HG02840 (cell line): ENCODE measurements around the gene UBE2F.
"Not testable (repeated sequence)": the region's sequence is repeated elsewhere in the genome, so short reads cannot be mapped to it uniquely, and the experiment has no call there.

Experiments used
- ATAC-seq: cut with Tn5 transposase; IDR thresholded peaks from one replicate; pipeline ENCODE4 v1.9.1; 2021; ENCODE audit warnings: mild to moderate bottlenecking, moderate library complexity, moderate number of reproducible peaks; ENCODE audit not compliant: unreplicated experiment, low FRiP score

UBE2F gene

GRCh38 chr2:237943395-237944094 is 23.3 kb upstream of the UBE2F start:
- no peak for ATAC-seq

DNA sequence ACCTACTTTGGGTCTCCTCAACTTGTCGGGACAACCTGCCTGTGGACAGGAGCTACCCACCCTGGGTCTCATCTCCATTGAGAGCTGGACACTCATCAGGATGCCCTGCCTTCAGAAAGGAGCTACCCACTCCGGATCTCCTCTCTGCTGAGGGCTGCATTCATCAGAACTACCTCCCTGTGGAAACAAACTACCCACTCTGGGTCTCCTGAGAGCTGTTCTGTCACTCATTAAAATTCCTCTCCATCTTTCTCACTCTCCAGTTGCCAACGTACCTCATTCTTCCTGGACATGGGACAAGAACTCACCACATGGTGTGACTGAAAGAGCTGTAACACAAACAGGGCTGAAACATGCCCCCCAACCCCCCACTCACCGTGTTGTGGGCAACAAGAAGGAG is 22.5 kb upstream of the UBE2F start:
- ATAC-seq, result no peak

DNA sequence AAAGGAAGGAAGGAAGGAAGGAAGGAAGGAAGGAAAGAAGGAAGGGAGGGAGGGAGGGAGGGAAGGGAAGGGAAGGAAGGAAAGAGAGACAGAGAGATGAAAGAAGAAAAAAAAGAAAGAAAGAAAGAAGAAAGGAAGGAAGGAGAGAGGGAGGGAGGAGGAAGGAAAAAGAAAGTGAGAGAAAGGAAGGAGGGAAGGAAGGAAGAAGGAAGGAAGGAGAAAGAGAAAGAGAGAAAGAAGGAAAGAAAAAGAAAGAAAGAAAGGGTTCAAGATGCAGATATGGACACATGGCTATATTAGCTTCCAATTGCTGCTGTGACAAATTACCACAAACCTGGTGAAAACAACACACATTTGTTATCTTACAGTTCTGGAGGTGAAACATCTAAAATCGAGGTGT is 20.4 kb upstream of the UBE2F start:
- no peak for ATAC-seq

DNA sequence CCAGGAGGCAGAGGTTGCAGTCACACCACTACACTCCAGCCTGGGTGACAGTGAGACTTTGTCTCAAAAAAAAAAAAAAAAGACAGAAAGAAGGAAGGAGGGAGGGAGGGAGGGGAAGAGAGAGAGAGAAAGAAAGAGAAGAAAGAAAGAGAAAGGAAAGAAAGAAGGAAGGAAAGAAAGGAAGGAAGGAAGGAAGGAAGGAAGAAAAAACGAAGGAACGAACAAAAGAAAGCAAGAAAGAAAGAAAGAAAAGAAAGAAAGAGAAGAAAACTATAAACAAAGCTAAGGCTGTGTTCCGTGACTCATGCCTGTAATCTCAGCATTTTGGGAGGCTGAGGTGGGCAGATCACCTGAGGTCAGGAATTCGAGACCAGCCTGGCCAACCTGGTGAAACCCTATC is 15.5 kb upstream of the UBE2F start:
- not testable (repeated sequence) for ATAC-seq

DNA sequence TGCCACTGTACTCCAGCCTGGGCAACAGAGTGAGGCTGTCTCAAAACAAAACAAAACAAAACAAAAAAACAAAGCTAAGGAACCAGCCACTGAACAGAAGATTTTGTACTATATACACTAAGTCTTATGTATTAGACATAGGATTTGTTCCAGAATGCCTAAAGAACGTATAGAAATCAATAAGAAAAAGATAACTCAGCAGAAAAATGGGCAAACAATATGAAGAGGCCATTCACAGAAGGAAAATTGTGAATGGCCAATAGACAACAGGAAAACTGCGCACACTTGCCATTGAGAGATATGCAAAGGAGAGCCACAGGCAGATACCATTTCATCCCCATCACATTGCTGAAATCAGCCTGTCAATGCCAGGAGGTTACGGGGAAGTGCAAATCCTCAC is 14.9 kb upstream of the UBE2F start:
- no peak for ATAC-seq

DNA sequence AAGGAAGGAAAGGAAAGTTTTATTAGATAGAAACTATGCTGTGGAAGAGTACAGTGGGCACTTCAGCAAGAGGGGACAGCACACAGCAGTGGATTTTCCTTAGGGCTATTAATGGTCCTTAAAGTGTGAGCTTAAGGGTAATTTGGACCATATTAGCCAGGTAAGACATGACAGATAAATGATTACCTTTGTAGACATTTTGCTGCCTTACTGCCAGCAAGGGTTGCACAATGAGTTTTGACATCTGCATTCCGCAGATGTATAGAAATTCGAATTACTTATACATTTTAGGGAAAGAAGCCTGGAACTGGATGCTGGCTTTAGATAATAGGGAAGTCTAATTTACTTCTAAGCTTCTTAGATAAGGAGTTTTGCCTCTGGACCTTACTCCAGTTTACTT is 14.0 kb upstream of the UBE2F start:
- ATAC-seq, result no peak

DNA sequence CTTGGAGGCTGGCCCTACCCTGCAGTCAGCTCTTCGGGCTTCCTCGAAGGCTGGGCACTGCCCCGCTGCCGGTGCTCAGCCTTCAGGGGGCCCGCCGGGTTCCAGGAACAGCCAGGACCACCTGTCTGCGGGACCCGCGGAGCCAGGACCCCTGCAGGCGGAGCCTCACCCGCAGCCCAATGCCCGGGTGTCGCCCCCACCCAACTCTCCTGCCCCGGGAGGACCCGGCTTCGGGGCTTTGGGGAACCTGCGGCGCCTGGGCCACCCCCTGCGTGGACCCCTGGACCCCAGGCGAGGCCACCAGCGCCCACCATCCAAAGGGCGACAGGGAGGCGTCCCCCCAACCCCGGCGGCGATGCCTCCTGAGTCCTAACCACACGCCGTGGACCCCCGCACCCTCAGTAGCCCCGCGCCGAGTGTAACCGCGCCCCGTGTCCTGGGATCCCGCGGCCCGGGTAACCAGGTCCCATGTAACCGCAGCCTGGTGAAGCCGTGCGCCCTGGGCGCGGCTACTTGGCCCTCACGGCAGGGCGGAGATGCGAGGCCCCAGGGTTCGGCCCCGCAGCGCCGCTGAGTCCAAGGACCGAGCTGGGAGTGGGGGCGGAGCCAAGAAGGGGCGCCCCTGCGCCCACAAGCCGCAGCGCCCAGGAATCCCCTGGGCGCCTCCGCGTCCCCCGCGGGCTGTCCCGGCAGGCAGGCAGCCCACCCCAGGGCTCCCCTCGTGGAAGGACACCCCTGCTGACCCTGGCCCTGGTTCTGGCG is 11.0 kb upstream of the UBE2F start:
- ATAC-seq, result no peak

- ATAC-seq, result no peak
Observed at GRCh38 chr2:237956402-237956736, 10.4 kb upstream of the UBE2F start.

DNA sequence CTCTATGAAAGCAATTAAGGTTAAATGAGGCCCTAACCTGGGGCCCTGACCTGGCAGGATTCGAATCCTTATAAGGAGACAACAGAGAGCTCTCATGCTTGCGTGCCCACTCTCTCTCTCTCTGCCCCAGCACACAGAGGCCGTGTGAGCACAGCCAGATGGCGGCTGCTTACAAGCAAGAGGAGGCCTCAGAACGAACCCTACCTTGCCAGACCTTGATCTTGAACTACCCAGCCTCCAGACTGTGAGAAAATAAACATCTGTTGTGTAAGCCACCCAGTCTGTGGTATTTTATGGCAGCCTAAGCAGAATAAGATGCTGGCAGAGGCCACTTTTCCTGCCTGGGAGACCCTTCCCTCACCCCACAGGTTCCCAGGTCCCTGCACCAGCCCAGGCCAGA is 5.2 kb upstream of the UBE2F start:
- no peak for ATAC-seq

DNA sequence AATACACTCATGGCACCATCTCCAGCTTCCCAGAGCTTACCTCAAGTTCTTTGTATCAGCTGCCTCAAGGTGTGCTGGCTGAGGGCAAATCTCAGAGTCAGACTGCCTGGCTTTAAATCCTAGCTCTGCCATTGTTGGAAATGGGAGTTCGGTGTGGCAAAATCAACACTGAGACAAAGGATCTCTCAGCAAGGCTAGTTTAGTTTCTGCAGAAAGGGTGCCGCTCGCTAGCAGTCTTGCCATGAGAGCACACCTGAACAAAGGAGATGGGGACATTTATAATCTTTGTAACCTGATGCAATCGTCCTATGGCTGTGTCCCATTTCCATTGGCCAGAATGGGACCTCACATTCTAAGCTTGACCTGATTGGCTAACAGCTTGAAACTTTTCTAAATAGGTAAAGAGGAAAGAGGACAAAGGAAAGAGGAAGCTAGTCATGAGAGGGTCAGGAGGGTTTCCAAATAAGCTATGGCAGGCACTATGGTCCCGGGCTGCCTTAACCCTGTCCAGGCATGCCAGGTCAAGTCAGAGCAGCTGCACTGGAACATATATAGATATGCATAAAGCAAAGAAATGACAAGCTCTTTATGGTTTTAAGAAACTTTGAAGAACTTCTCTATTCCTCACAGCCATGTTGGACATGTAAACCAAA is 4.3 kb upstream of the UBE2F start:
- ATAC-seq, result no peak

DNA sequence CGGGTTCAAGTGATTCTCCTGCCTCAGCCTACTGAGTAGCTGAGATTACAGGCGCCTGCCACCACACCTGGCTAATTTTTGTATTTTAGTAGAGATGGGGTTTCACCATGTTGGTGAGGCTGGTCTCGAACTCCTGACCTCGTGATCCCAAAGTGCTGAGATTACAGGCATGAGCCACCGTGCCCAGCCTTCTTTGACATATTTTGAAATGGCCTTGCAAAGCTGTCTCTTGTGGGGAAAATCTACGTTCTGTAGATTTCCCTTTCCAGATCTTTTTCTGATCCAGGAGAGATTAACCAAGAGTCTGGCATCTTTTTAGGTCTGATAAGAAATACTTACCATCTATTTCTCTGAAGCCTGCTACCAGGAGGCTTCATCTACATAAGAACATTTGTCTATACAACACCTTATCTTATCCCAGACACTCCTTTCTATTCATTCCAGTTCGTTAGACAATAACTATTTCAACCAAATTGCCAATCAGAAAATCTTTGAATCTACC is 3.3 kb upstream of the UBE2F start:
- ATAC-seq, result not testable (repeated sequence)

DNA sequence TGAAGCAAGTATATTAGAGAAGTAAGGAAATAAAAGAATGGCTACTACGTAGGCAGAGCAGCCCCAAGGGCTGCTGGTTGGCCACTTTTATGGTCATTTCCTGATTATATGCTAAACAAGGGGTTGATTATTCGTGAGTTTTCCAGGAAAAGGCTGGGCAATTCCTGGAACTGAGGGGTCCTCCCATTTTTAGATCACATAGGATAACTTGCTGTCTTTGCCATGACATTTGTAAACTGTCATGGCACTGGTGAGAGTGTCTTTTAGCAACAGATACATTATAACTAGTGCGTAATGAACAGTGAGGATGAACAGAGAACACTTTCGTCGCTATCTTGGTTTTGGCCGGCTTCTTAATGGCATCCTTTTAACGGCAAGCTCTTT is 2.6 kb upstream of the UBE2F start:
- no peak for ATAC-seq

DNA sequence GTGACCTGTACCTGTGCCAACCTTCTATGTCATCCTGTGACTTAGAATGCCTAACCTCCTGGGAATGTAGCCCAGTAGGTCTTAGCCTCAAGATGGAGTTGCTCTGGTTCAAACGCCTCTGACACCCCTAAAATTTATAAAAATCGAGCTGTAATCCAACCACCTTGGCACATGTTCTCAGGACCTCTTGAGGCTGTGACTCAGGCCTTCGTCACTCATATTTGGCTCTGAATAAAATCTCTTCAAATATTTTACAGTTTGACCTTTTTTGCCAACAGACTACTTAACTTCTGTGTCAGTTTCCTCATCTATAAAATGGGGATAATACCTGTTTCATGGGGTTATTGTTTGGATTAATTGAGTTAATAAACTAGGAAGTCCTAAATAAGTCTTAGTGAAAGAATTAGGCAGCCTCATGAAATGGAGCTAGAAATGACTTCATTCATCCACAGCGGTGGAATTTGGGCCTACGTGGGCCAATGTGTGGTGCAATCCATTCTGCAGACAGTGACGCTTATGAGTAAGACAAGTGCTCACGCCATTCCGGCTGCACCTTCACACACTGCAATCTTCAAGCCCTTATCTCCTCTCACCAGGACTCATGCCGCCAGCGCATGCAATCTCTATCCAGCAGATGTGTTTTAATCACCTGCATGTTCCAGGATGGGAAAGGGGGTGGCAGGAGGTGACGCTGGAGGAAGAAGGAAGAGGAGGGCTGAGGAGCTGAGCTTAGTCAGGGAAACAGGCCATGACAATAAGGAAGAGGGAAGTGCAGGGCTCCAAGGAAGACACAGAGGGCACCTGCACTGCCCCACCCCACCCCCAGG is 2.0 kb upstream of the UBE2F start:
- no peak for ATAC-seq

DNA sequence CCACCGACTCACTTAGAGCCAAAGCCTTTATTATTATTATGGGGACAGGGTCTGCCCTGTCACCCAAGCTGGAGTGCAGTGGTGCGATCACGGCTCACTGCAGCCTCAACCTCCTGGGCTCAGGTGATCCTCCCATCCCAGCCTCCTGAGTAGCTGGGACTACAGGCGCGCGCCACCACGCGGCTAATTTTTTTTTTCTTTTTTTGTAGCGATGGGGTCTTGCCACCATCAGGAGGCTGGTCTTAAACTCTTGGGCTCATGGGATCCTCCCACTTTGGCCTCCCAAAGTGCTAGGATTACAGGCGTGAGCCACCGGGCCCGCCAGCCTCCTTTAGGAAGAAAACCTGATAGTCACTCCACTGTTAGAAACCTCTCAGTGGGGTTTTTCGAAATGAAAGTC is 970 bp upstream of the UBE2F start:
- ATAC-seq, result not testable (repeated sequence)

GRCh38 chr2:237966250-237966564 is 607 bp upstream of the UBE2F start:
- no peak for ATAC-seq

DNA sequence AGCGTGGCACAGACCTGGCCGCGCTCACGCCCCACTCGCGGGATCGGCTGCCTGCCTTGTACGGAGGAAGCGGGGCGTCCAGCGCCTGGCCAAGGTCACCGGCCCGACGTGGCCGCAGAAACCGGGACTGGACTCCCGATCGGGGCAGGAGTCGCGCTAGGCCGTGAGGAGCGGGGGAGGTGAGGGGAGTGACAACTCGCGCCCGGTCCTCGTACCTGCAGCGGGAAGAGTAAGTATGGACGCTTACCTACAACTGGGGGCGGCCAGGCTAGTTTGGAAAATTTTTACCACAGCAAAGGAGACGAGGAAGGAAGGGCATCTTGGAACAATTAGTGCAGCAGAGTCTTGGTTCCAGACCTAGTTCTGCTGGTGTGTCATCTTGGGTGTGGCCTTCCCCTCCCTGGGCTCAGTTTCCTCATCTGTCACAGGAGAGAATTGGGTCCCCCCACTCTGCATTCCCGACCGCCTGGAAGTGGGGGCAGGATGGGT is 693 bp downstream of the UBE2F start:
- no peak for ATAC-seq

GRCh38 chr2:237968048-237968862 is 1.4 kb downstream of the UBE2F start:
- no peak for ATAC-seq

DNA sequence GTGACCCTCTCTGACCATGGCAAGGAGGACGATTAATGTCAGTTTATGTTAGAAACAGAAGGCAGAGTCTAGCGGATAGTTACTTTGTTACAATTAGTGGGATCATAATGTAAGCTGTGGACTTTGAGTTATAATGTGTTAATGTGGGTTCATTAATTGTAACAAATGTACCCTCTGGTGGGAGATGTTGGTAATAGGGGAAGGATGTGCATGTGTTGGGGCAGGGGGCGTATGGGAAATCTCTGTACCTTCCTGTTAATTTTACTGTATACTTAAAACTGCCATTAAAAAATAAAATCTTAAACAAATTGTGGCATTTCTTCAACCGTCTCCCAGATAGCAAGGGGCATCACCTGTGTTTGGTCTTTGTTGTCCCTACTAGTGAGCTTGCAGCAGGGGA is 4.8 kb downstream of the UBE2F start:
- no peak for ATAC-seq

DNA sequence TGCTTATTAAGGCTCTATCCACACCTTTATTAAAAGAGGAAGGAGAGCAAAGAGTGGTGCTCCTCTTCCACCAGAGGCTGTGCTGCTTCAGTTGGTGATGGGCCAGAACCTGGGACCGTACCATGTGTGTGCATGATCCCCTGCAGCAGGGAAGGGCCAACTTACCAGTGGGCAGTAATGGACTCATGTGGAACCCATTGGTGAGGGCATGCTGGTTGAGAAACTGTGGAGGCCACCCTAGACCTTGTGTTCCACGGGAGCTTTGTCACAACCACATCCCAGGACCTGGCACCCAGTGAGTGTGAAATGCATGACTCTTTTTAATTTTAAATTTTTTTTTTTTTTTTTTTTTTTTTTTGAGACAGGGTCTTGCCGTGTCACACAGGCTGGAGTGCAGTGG is 5.4 kb downstream of the UBE2F start:
- ATAC-seq, result no peak

- ATAC-seq, result no peak
Observed at GRCh38 chr2:237972936-237973335, 6.1 kb downstream of the UBE2F start.
